Karpas-422 (cell line): ENCODE results near the gene ROBO4. TPM values are rescaled to one million over a fixed set of nuclear protein-coding genes. Genes with fewer than 3 reads are reported as not detected.

Experiments
- DNase-seq: peaks from one replicate; pipeline ENCODE4 v3.0.0-alpha.2; 2015
- H2AFZ ChIP-seq: fragments of 200-600 bp; sonication (generic); 2 replicates; pipeline ENCODE4 v1.6.1; 2014; ENCODE audit warnings: antibody characterized with exemption, low read length, mixed read lengths
- H3K27ac ChIP-seq: fragments of 200-600 bp; sonication (generic); 2 replicates; pipeline ENCODE4 v1.5.1; 2014; ENCODE audit warnings: mild to moderate bottlenecking, low read length, moderate library complexity
- H3K27me3 ChIP-seq: fragments of 200-600 bp; sonication (generic); 2 replicates; pipeline ENCODE4 v1.6.1; 2014; ENCODE audit warnings: low read length, mixed read lengths
- H3K36me3 ChIP-seq: fragments of 200-600 bp; sonication (generic); 2 replicates; pipeline ENCODE4 v1.6.1; 2014; ENCODE audit warnings: low read length, mixed read lengths; ENCODE audit not compliant: insufficient read depth
- H3K4me1 ChIP-seq: fragments of 200-600 bp; sonication (generic); 2 replicates; pipeline ENCODE4 v1.6.1; 2014; ENCODE audit warnings: mild to moderate bottlenecking, low read length, mixed read lengths
- H3K4me2 ChIP-seq: fragments of 200-600 bp; sonication (generic); 2 replicates; pipeline ENCODE4 v1.6.1; 2014; ENCODE audit warnings: low read length, low read depth, mild to moderate bottlenecking; ENCODE audit not compliant: poor library complexity, severe bottlenecking
- H3K4me3 ChIP-seq: fragments of 200-600 bp; sonication (generic); 2 replicates; pipeline ENCODE4 v1.5.1; 2014; ENCODE audit warnings: mild to moderate bottlenecking, antibody characterized with exemption, low read length, mixed read lengths
- H3K79me2 ChIP-seq: fragments of 200-600 bp; sonication (generic); 2 replicates; pipeline ENCODE4 v1.6.1; 2014; ENCODE audit warnings: mild to moderate bottlenecking, low read length, mixed read lengths
- H3K9ac ChIP-seq: fragments of 200-600 bp; sonication (generic); 2 replicates; pipeline ENCODE4 v1.6.0; 2014; ENCODE audit warnings: low read length
- H3K9me2 ChIP-seq: fragments of 200-600 bp; sonication (generic), shearing (Covaris generic); replicated peaks from 2 replicates; pipeline ENCODE4 v1.6.0; 2014; ENCODE audit warnings: mild to moderate bottlenecking, low read length, moderate library complexity; ENCODE audit not compliant: insufficient read depth
- H3K9me3 ChIP-seq: fragments of 300-700, 200-600 bp; sonication (generic); 2 replicates; pipeline ENCODE4 v1.6.1; 2014; ENCODE audit warnings: low read length, mixed read lengths
- H4K20me1 ChIP-seq: fragments of 200-600 bp; sonication (generic); 2 replicates; pipeline ENCODE4 v1.6.1; 2014; ENCODE audit warnings: mild to moderate bottlenecking, antibody characterized with exemption, low read length, low read depth; ENCODE audit not compliant: insufficient read depth
- total RNA-seq: library from RNA; depleted of rRNA; stranded (reverse); fragments of >200 nt; shearing (Covaris generic); gene quantifications from 2 replicates; pipeline ENCODE4 v1.2.3, GENCODE V29; 2014; ENCODE audit warnings: low replicate concordance

Gene ROBO4
- total RNA-seq, 1 experiment from 2014 or later, result not detected

GRCh38 chr11:124915541-124916369 lies 18.1 kb upstream of the ROBO4 start:
- Histone ChIP-seq H3K36me3 (no peaks in the 10 kb centered on the region), H3K27me3 (no peaks in the 10 kb centered on the region), H3K79me2 (no peaks in the 10 kb centered on the region), H3K4me2 (no peak overlapping the region), H4K20me1 (no peaks in the 10 kb centered on the region), H3K27ac (no peak overlapping the region), H3K9ac (no peak overlapping the region), H3K9me2 (no peaks in the 10 kb centered on the region), H3K4me3 (no peak overlapping the region), H3K9me3 (no peaks in the 10 kb centered on the region), H2AFZ (no peak overlapping the region), H3K4me1 (no peaks in the 10 kb centered on the region)
- no peak for DNase-seq

- no peak overlapping the region for H3K4me2 ChIP-seq
- H2AFZ ChIP-seq, result no peak overlapping the region
- no peaks in the 10 kb centered on the region for H3K9me3 ChIP-seq
- no peaks in the 10 kb centered on the region for H3K79me2 ChIP-seq
- no peaks in the 10 kb centered on the region for H3K36me3 ChIP-seq
- no peaks in the 10 kb centered on the region for H4K20me1 ChIP-seq
- H3K9me2 ChIP-seq, result no peaks in the 10 kb centered on the region
- no peaks in the 10 kb centered on the region for H3K27me3 ChIP-seq
- H3K27ac ChIP-seq, result no peak overlapping the region
- no peak overlapping the region for H3K9ac ChIP-seq
- H3K4me1 ChIP-seq, result no peaks in the 10 kb centered on the region
- no peak overlapping the region for H3K4me3 ChIP-seq
- DNase-seq, result no peak
Observed at GRCh38 chr11:124902616-124903015, 5.0 kb upstream of the ROBO4 start.

- no peak overlapping the region for H3K9ac ChIP-seq
Observed at GRCh38 chr11:124900464-124900863, 2.8 kb upstream of the ROBO4 start.

GRCh38 chr11:124899383-124900145 lies 1.9 kb upstream of the ROBO4 start:
- H3K9me3 ChIP-seq, result no peaks in the 10 kb centered on the region
- no peak for DNase-seq
- no peaks in the 10 kb centered on the region for H3K27me3 ChIP-seq
- H3K4me2 ChIP-seq, result no peak overlapping the region
- no peaks in the 10 kb centered on the region for H3K36me3 ChIP-seq
- no peaks in the 10 kb centered on the region for H3K9me2 ChIP-seq
- no peaks in the 10 kb centered on the region for H4K20me1 ChIP-seq
- no peaks in the 10 kb centered on the region for H3K4me1 ChIP-seq
- H3K9ac ChIP-seq, result no peak overlapping the region
- no peak overlapping the region for H3K4me3 ChIP-seq
- H3K79me2 ChIP-seq, result no peaks in the 10 kb centered on the region
- H2AFZ ChIP-seq, result no peak overlapping the region
- no peak overlapping the region for H3K27ac ChIP-seq

More at GRCh38 chr11:124900464-124900863, 2.8 kb upstream of the ROBO4 start:
- Histone ChIP-seq H4K20me1 (no peaks in the 10 kb centered on the region), H3K79me2 (no peaks in the 10 kb centered on the region), H3K9me2 (no peaks in the 10 kb centered on the region), H3K27me3 (no peaks in the 10 kb centered on the region), H3K4me1 (no peaks in the 10 kb centered on the region), H3K36me3 (no peaks in the 10 kb centered on the region), H3K9me3 (no peaks in the 10 kb centered on the region), H2AFZ (no peak overlapping the region), H3K27ac (no peak overlapping the region), H3K4me3 (no peak overlapping the region), H3K4me2 (no peak overlapping the region)
- DNase-seq, result no peak

- H4K20me1 ChIP-seq, result no peaks in the 10 kb centered on the region
- no peaks in the 10 kb centered on the region for H3K27me3 ChIP-seq
- no peaks in the 10 kb centered on the region for H3K9me3 ChIP-seq
- no peak overlapping the region for H3K4me3 ChIP-seq
- H3K36me3 ChIP-seq, result no peaks in the 10 kb centered on the region
- no peaks in the 10 kb centered on the region for H3K79me2 ChIP-seq
- no peak overlapping the region for H3K27ac ChIP-seq
- no peak overlapping the region for H3K9ac ChIP-seq
- no peak overlapping the region for H2AFZ ChIP-seq
- DNase-seq, result no peak
- no peak overlapping the region for H3K4me2 ChIP-seq
- H3K4me1 ChIP-seq, result no peaks in the 10 kb centered on the region
- H3K9me2 ChIP-seq, result no peaks in the 10 kb centered on the region
Observed at GRCh38 chr11:124898711-124899110, 1.0 kb upstream of the ROBO4 start.

GRCh38 chr11:124898263-124898680 lies 607 bp upstream of the ROBO4 start:
- H3K4me2 ChIP-seq, result no peak overlapping the region
- no peak overlapping the region for H3K4me3 ChIP-seq
- DNase-seq, result no peak
- H3K4me1 ChIP-seq, result no peaks in the 10 kb centered on the region
- no peaks in the 10 kb centered on the region for H3K9me3 ChIP-seq
- no peaks in the 10 kb centered on the region for H4K20me1 ChIP-seq
- H3K9ac ChIP-seq, result no peak overlapping the region
- H3K27ac ChIP-seq, result no peak overlapping the region
- no peak overlapping the region for H2AFZ ChIP-seq
- H3K36me3 ChIP-seq, result no peaks in the 10 kb centered on the region
- no peaks in the 10 kb centered on the region for H3K79me2 ChIP-seq
- no peaks in the 10 kb centered on the region for H3K27me3 ChIP-seq
- H3K9me2 ChIP-seq, result no peaks in the 10 kb centered on the region

GRCh38 chr11:124896821-124897391 lies 759 bp downstream of the ROBO4 start:
- H3K4me3 ChIP-seq, result no peak overlapping the region
- H2AFZ ChIP-seq, result no peak overlapping the region
- no peaks in the 10 kb centered on the region for H3K79me2 ChIP-seq

GRCh38 chr11:124896071-124896750 lies 1.5 kb downstream of the ROBO4 start:
- Histone ChIP-seq H3K79me2 (no peaks in the 10 kb centered on the region), H3K9me3 (no peaks in the 10 kb centered on the region)

More at GRCh38 chr11:124896821-124897391, 759 bp downstream of the ROBO4 start:
- Histone ChIP-seq H4K20me1 (no peaks in the 10 kb centered on the region), H3K27ac (no peak overlapping the region), H3K9me3 (no peaks in the 10 kb centered on the region), H3K27me3 (no peaks in the 10 kb centered on the region), H3K4me1 (no peaks in the 10 kb centered on the region), H3K4me2 (no peak overlapping the region), H3K36me3 (no peaks in the 10 kb centered on the region), H3K9me2 (no peaks in the 10 kb centered on the region), H3K9ac (no peak overlapping the region)
- DNase-seq, result no peak

More at GRCh38 chr11:124896071-124896750, 1.5 kb downstream of the ROBO4 start:
- H3K27ac ChIP-seq, result no peak overlapping the region
- no peak for DNase-seq
- no peaks in the 10 kb centered on the region for H3K27me3 ChIP-seq
- H4K20me1 ChIP-seq, result no peaks in the 10 kb centered on the region
- H3K4me1 ChIP-seq, result no peaks in the 10 kb centered on the region
- no peaks in the 10 kb centered on the region for H3K9me2 ChIP-seq
- H3K4me3 ChIP-seq, result no peak overlapping the region
- no peak overlapping the region for H3K4me2 ChIP-seq
- H2AFZ ChIP-seq, result no peak overlapping the region
- H3K9ac ChIP-seq, result no peak overlapping the region
- no peaks in the 10 kb centered on the region for H3K36me3 ChIP-seq
